HepG2 (cell line): ENCODE results near the gene UNG.

Experiments used
- FOXK1 ChIP-seq: sonication (generic); formaldehyde crosslinking; IDR thresholded peaks from 2 replicates; pipeline ENCODE4 v1.4.0; 2020; ENCODE audit warnings: low read depth, missing genetic modification reagents, borderline replicate concordance
- NR2F6 ChIP-seq, 2 experiments: IDR thresholded peaks; 2 replicates each; pipeline ENCODE4 v1.6.1; 2016; ENCODE audit warnings: antibody characterized with exemption in 1 of 2, mild to moderate bottlenecking in 1 of 2
- POLR2A ChIP-seq, 2 experiments: IDR thresholded peaks; 2 replicates each; pipeline ENCODE4 v1.6.1; 2011; ENCODE audit warnings: low read depth in 2 of 2, low read length in 2 of 2, mild to moderate bottlenecking in 1 of 2, moderate library complexity in 1 of 2; ENCODE audit not compliant: insufficient read depth in 1 of 2
- ZFP41 ChIP-seq: sonication (generic); formaldehyde crosslinking; IDR thresholded peaks from 2 replicates; pipeline ENCODE4 v1.4.0; 2020; ENCODE audit warnings: mild to moderate bottlenecking, missing genetic modification reagents, borderline replicate concordance
- ZNF24 ChIP-seq: fragments of 450-650 bp; IDR thresholded peaks from 2 replicates; pipeline ENCODE4 v1.6.1; 2017; ENCODE audit warnings: antibody characterized with exemption, mild to moderate bottlenecking
- ZNF274 ChIP-seq: sonication (generic); formaldehyde crosslinking; IDR thresholded peaks from 2 replicates; pipeline ENCODE4 v1.5.1; 2020; ENCODE audit warnings: mild to moderate bottlenecking, missing genetic modification reagents
- TF ChIP-seq, protein P1 (sequence below): sonication (generic); formaldehyde crosslinking; IDR thresholded peaks from 2 replicates; pipeline ENCODE4 v1.5.0; 2020; ENCODE audit warnings: mild to moderate bottlenecking, missing genetic modification reagents, moderate library complexity

GRCh38 chr12:109131154-109132050, 34.0 kb downstream of the UNG start:
- TF ChIP-seq ZFP41 (no peak), ZNF274 (CRISPR knock-in tag) (no peak), NR2F6 (IDR thresholded peaks at IDR 0.05) (no peak), NR2F6 (CRISPR knock-in tag; IDR thresholded peaks at IDR 0.05) (no peak), ZNF24 (no peak), FOXK1 (no peak), POLR2A (IDR thresholded peaks at IDR 0.05; ENCODE audit: insufficient read depth in 1 of 2, low read depth in 2 of 2, low read length in 2 of 2) (no peak)
- TF ChIP-seq, protein P1, sequence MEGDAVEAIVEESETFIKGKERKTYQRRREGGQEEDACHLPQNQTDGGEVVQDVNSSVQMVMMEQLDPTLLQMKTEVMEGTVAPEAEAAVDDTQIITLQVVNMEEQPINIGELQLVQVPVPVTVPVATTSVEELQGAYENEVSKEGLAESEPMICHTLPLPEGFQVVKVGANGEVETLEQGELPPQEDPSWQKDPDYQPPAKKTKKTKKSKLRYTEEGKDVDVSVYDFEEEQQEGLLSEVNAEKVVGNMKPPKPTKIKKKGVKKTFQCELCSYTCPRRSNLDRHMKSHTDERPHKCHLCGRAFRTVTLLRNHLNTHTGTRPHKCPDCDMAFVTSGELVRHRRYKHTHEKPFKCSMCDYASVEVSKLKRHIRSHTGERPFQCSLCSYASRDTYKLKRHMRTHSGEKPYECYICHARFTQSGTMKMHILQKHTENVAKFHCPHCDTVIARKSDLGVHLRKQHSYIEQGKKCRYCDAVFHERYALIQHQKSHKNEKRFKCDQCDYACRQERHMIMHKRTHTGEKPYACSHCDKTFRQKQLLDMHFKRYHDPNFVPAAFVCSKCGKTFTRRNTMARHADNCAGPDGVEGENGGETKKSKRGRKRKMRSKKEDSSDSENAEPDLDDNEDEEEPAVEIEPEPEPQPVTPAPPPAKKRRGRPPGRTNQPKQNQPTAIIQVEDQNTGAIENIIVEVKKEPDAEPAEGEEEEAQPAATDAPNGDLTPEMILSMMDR: no peak
